SW 1271 (cell line): ENCODE data around the gene LYZL2.
"Not testable (repeated sequence)": the region's sequence is repeated elsewhere in the genome, so short reads cannot be mapped to it uniquely, and the experiment has no call there.

ENCODE experiments used
- DNase-seq, 2 experiments: peaks; one replicate each; lab custom pipeline; 2025; lab: John Stamatoyannopoulos, UW

Gene LYZL2

GRCh38 chr10:30639946-30640786, 10.6 kb upstream of the LYZL2 start:
- DNase-seq = peak in 1 of 2 experiments; percentile 74

- peak; percentile 74 to 87 for DNase-seq
Measured at GRCh38 chr10:30637881-30638467, 8.4 kb upstream of the LYZL2 start.

GRCh38 chr10:30631188-30631587, 1.6 kb upstream of the LYZL2 start:
- DNase-seq = no peak

- DNase-seq = no peak
Measured at GRCh38 chr10:30630571-30630970, 1.0 kb upstream of the LYZL2 start.

- not testable (repeated sequence) for DNase-seq
Measured at GRCh38 chr10:30628576-30628975, 977 bp downstream of the LYZL2 start.

GRCh38 chr10:30626837-30627236, 2.7 kb downstream of the LYZL2 start:
- DNase-seq = not testable (repeated sequence)

GRCh38 chr10:30626196-30626595, 3.4 kb downstream of the LYZL2 start:
- not testable (repeated sequence) for DNase-seq

GRCh38 chr10:30625080-30625479, 4.5 kb downstream of the LYZL2 start:
- no peak for DNase-seq

GRCh38 chr10:30619966-30620365, 9.6 kb downstream of the LYZL2 start:
- DNase-seq = no peak

GRCh38 chr10:30617070-30617469, 12.5 kb downstream of the LYZL2 start:
- DNase-seq = no peak

GRCh38 chr10:30611041-30611440, 18.5 kb downstream of the LYZL2 start:
- not testable (repeated sequence) for DNase-seq

GRCh38 chr10:30607814-30608213, 21.7 kb downstream of the LYZL2 start:
- no peak for DNase-seq

- DNase-seq = no peak
Measured at GRCh38 chr10:30606313-30606712, 23.2 kb downstream of the LYZL2 start.

GRCh38 chr10:30605341-30606121, 24.0 kb downstream of the LYZL2 start:
- not testable (repeated sequence) for DNase-seq

GRCh38 chr10:30603589-30603988, 26.0 kb downstream of the LYZL2 start:
- no peak for DNase-seq

- no peak for DNase-seq
Measured at GRCh38 chr10:30602747-30603146, 26.8 kb downstream of the LYZL2 start.

GRCh38 chr10:30600005-30600404, 29.5 kb downstream of the LYZL2 start:
- no peak for DNase-seq

GRCh38 chr10:30598105-30598776, 31.3 kb downstream of the LYZL2 start:
- DNase-seq = no peak

- DNase-seq = not testable (repeated sequence)
Measured at GRCh38 chr10:30597433-30597824, 32.1 kb downstream of the LYZL2 start.

GRCh38 chr10:30596493-30597432, 32.8 kb downstream of the LYZL2 start:
- DNase-seq = not testable (repeated sequence)

- no peak for DNase-seq
Measured at GRCh38 chr10:30596013-30596412, 33.5 kb downstream of the LYZL2 start.
